Right lobe of liver (tissue), 6 donors: ENCODE measurements around the gene DCAF6. TPM values are rescaled to one million over a fixed set of nuclear protein-coding genes. Genes with fewer than 3 reads are reported as not detected.
A peak's percentile ranks its signal among the peaks of the same experiment; 100 is the strongest.

Experiments
- ATAC-seq, 4 donors: fragments of 200-7000 bp; cut with Tn5 transposase; one replicate each; pipeline ENCODE4 v1.9.1; 2020; ENCODE audit warnings: mild to moderate bottlenecking in 4 of 4, moderate library complexity in 4 of 4
- DNase-seq, 3 donors: peaks; one replicate each; pipeline ENCODE4 v3.0.0-alpha.2; 2020
- H3K27ac ChIP-seq, 3 donors: fragments of 200-600 bp; one replicate each; pipeline ENCODE4 v1.8.0; 2022
- H3K27me3 ChIP-seq, 2 donors: fragments of 200-600 bp; one replicate each; pipeline ENCODE4 v1.8.0; 2022
- H3K36me3 ChIP-seq, 4 donors: fragments of 200-600 bp; sonication (generic) in 1 of 4; one replicate each; pipeline versions ENCODE4 v1.5.1 to v1.8.0; 2017 to 2022; ENCODE audit warnings: control low read depth in 1 of 4
- H3K4me1 ChIP-seq, 4 donors: fragments of 200-600 bp; sonication (generic) in 1 of 4; one replicate each; pipeline versions ENCODE4 v1.5.1 to v1.8.0; 2017 to 2022; ENCODE audit warnings: control low read depth in 1 of 4
- H3K4me3 ChIP-seq, 3 donors: fragments of 200-600 bp; one replicate each; pipeline ENCODE4 v1.8.0; 2022
- H3K9me3 ChIP-seq, 4 donors: fragments of 200-600 bp; sonication (generic) in 1 of 4; one replicate each; pipeline versions ENCODE4 v1.5.1 to v1.8.0; 2017 to 2022; ENCODE audit warnings: control low read depth in 1 of 4
- CTCF ChIP-seq, 4 donors: fragments of 200-600 bp in 3 of 4; fragments of 450-650 bp in 1 of 4; IDR thresholded peaks; one replicate each; pipeline versions ENCODE4 v1.5.1 to v1.8.0; 2016 to 2022; ENCODE audit warnings: antibody characterized with exemption in 4 of 4, mild to moderate bottlenecking in 2 of 4
- POLR2A ChIP-seq: fragments of 450-650 bp; IDR thresholded peaks from one replicate; pipeline ENCODE4 v1.6.1; 2017; ENCODE audit warnings: antibody characterized with exemption, mild to moderate bottlenecking
- WGBS: methylation state at CpG from one replicate; pipeline ENCODE4 v1.1.6; 2018; ENCODE audit warnings: low coverage, low lambda C conversion rate; ENCODE audit not compliant: insufficient coverage; ENCODE audit errors: missing lambda C conversion rate; 5-methylcytosine and 5-hydroxymethylcytosine counted together
- intact Hi-C, 2 donors: fragments of 100-400 bp; cut with DNase I; formaldehyde crosslinking; loops; one replicate each; pipeline versions ENCODE4 v1.11.2 to v1.14.1; 2022
- total RNA-seq, 6 experiments: library from RNA; depleted of rRNA in 2 of 6; stranded (reverse); fragments of >200 nt in 2 of 6; fragmentation: NEBNext Ultra II Directional in 3 of 6; extraction: Animal tissue kit (Norgen Biotek cat#: 25700) in 3 of 6; gene quantifications; one replicate each; pipeline versions ENCODE4 v1.1.0 to v1.2.4, GENCODE V29; 2016 to 2023
- donor health status: DM: no; HTN: yes; CAD: no.
- donor health status: DM: no; HTN: no; CAD: no.
- donor health status: DM: no; HTN: no; CAD: no.
- donor health status: DM: no; HTN: yes; CAD: no.
- donor health status: DM: no; HTN: yes; CAD: no.

Gene DCAF6
- total RNA-seq, 6 experiments from 2014 or later, result 35.8 to 65.9 (median 48.8) TPM

- H3K27ac ChIP-seq, result no peak overlapping the region
- H3K4me3 ChIP-seq, result no peak overlapping the region
- peaks cover 0 to 12% (median 0%) of the 10 kb centered on the region in 4 donors for H3K4me1 ChIP-seq
- H3K27me3 ChIP-seq, result no peaks in the 10 kb centered on the region
- H3K36me3 ChIP-seq, result no peaks in the 10 kb centered on the region
- ATAC-seq (peak; percentile 48 to 61 (median 54)), DNase-seq (peak in 1 of 3 donors; percentile 55)
- H3K9me3 ChIP-seq, result no peaks in the 10 kb centered on the region
- WGBS, result 56% methylated on average over 10 of the region's 13 CpGs
- TF ChIP-seq CTCF (IDR thresholded peaks at IDR 0.05) (peak; percentile 52 to 81 (median 74)), POLR2A (no peak)
- intact Hi-C loops, result no loop called here
These were observed 148.1 kb downstream of the DCAF6 start for GRCh38 chr1:168084396-168085231.

- Histone ChIP-seq H3K9me3 (no peaks in the 10 kb centered on the region), H3K27ac (no peak overlapping the region), H3K4me1 (peaks cover 0 to 12% (median 0%) of the 10 kb centered on the region in 4 donors), H3K27me3 (no peaks in the 10 kb centered on the region), H3K36me3 (no peaks in the 10 kb centered on the region), H3K4me3 (no peak overlapping the region)
- intact Hi-C loops, result no loop called here
- no peak for TF ChIP-seq POLR2A
- no peak for DNase-seq
- no peak for ATAC-seq
- 80% methylated on average over 3 of the region's 16 CpGs for WGBS
These were observed 149.0 kb downstream of the DCAF6 start for GRCh38 chr1:168085401-168085872.

GRCh38 chr1:168086438-168086837 is 150.0 kb downstream of the DCAF6 start:
- intact Hi-C loops, result no loop called here
- H3K27ac ChIP-seq, result no peak overlapping the region
- ATAC-seq (no peak), DNase-seq (no peak)
- no peaks in the 10 kb centered on the region for H3K36me3 ChIP-seq
- H3K27me3 ChIP-seq, result no peaks in the 10 kb centered on the region
- WGBS, result 75% methylated on average over 1 of the region's 2 CpGs
- H3K4me1 ChIP-seq, result peaks cover 0 to 12% (median 0%) of the 10 kb centered on the region in 4 donors
- H3K4me3 ChIP-seq, result no peak overlapping the region
- no peaks in the 10 kb centered on the region for H3K9me3 ChIP-seq
- TF ChIP-seq CTCF (IDR thresholded peaks at IDR 0.05), result no peak
- TF ChIP-seq POLR2A, result no peak

GRCh38 chr1:168087696-168088095 is 151.2 kb downstream of the DCAF6 start:
- Histone ChIP-seq H3K4me3 (no peak overlapping the region), H3K9me3 (no peaks in the 10 kb centered on the region), H3K36me3 (no peaks in the 10 kb centered on the region), H3K4me1 (peaks cover 0 to 8% (median 0%) of the 10 kb centered on the region in 4 donors), H3K27ac (no peak overlapping the region), H3K27me3 (no peaks in the 10 kb centered on the region)
- no peak for DNase-seq
- no peak for ATAC-seq
- intact Hi-C loops, result no loop called here
- WGBS, result 72% methylated on average over 6 of the region's 10 CpGs
- no peak for TF ChIP-seq CTCF (IDR thresholded peaks at IDR 0.05)
- TF ChIP-seq POLR2A, result no peak
